ENCODE measurements around the gene CASP3.

DNA sequence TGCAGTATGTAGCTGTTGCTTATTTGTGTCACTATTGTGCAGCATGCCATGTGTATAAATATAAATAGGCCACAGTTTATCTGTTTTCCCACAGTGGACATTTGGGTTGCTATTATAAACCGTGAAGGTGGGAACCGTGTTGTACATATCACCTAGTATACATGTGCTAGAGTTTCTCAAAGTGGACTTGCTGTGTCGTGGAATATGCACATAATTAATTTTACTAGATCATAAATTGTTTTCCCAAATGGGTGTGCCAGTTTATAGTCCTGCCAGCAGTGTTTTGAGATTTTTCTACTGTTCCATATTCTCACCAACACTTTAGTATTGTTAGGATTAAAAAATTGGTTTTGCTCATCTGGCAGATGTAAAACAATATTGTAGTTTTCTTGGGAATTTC, 38.8 kb upstream of the CASP3 start:
- no peak for TF ChIP-seq EZH2 (IDR thresholded peaks at IDR 0.05; ENCODE audit: borderline replicate concordance, low read length)
- TF ChIP-seq, protein P1, sequence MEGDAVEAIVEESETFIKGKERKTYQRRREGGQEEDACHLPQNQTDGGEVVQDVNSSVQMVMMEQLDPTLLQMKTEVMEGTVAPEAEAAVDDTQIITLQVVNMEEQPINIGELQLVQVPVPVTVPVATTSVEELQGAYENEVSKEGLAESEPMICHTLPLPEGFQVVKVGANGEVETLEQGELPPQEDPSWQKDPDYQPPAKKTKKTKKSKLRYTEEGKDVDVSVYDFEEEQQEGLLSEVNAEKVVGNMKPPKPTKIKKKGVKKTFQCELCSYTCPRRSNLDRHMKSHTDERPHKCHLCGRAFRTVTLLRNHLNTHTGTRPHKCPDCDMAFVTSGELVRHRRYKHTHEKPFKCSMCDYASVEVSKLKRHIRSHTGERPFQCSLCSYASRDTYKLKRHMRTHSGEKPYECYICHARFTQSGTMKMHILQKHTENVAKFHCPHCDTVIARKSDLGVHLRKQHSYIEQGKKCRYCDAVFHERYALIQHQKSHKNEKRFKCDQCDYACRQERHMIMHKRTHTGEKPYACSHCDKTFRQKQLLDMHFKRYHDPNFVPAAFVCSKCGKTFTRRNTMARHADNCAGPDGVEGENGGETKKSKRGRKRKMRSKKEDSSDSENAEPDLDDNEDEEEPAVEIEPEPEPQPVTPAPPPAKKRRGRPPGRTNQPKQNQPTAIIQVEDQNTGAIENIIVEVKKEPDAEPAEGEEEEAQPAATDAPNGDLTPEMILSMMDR (conservative IDR thresholded peaks at IDR 0.05 in 1 of 2, IDR thresholded peaks at IDR 0.05 in 1 of 2; ENCODE audit: extremely low read depth in 1 of 2, insufficient read depth in 1 of 2, low read depth in 1 of 2, low read length in 2 of 2) = no peak
